Progenitor cell of endocrine pancreas (in vitro differentiated cells): ENCODE measurements around the gene RPL36A. TPM values are rescaled to one million over a fixed set of nuclear protein-coding genes. Genes with fewer than 3 reads are reported as not detected.

Experiments
- DNase-seq: peaks from one replicate; pipeline ENCODE4 v3.0.0; 2021; ENCODE audit warnings: low spot score; ENCODE audit not compliant: unreplicated experiment
- H3K27ac Mint-ChIP-seq: 2 replicates; pipeline ENCODE4 v1.8.0; 2021; ENCODE audit warnings: mild to moderate bottlenecking, moderate library complexity, mixed read lengths
- H3K27me3 Mint-ChIP-seq: 2 replicates; pipeline ENCODE4 v1.8.0; 2021; ENCODE audit warnings: mixed read lengths
- H3K36me3 Mint-ChIP-seq: 2 replicates; pipeline ENCODE4 v1.8.0; 2022; ENCODE audit warnings: mixed read lengths; ENCODE audit not compliant: insufficient read depth
- H3K4me1 Mint-ChIP-seq: 2 replicates; pipeline ENCODE4 v1.8.0; 2021; ENCODE audit warnings: low read depth, mixed read lengths
- H3K4me3 Mint-ChIP-seq: 2 replicates; pipeline ENCODE4 v1.8.0; 2021; ENCODE audit warnings: low read depth, mild to moderate bottlenecking, moderate library complexity, mixed read lengths
- H3K9me3 Mint-ChIP-seq: 2 replicates; pipeline ENCODE4 v1.8.0; 2021; ENCODE audit warnings: low read depth, mixed read lengths
- CTCF ChIP-seq: fragments of 200-600 bp; sonication (generic); IDR thresholded peaks from one replicate; pipeline ENCODE4 v1.5.0; 2021; ENCODE audit warnings: antibody characterized with exemption, mild to moderate bottlenecking; ENCODE audit not compliant: unreplicated experiment
- total RNA-seq: library from RNA; stranded (reverse); gene quantifications from 2 replicates; pipeline ENCODE4 v1.2.1, GENCODE V29; 2021

RPL36A gene
- total RNA-seq, 1 donor from 2014 or later, result 306 TPM

GRCh38 chrX:101391831-101392230 is 1.0 kb downstream of the RPL36A start:
- Mint-ChIP-seq H3K27me3 (no peaks in the 10 kb centered on the region), H3K4me1 (peaks cover 3% of the 10 kb centered on the region), H3K27ac (peak overlapping the region; percentile 99), H3K36me3 (peaks cover 9% of the 10 kb centered on the region), H3K4me3 (peak overlapping the region; percentile 96), H3K9me3 (peaks cover 3% of the 10 kb centered on the region)
- DNase-seq, result no peak
- no peak for TF ChIP-seq CTCF

GRCh38 chrX:101393530-101394305 is 2.9 kb downstream of the RPL36A start:
- H3K36me3 Mint-ChIP-seq, result peaks cover 9% of the 10 kb centered on the region
- H3K4me3 Mint-ChIP-seq, result no peak overlapping the region
- peaks cover 3% of the 10 kb centered on the region for H3K9me3 Mint-ChIP-seq
- DNase-seq, result no peak
- H3K27me3 Mint-ChIP-seq, result no peaks in the 10 kb centered on the region
- H3K27ac Mint-ChIP-seq, result peak overlapping the region; percentile 29
- no peak for TF ChIP-seq CTCF
- H3K4me1 Mint-ChIP-seq, result peaks cover 3% of the 10 kb centered on the region

- Mint-ChIP-seq H3K36me3 (peaks cover 10% of the 10 kb centered on the region), H3K4me3 (no peak overlapping the region), H3K4me1 (peaks cover 3% of the 10 kb centered on the region), H3K27ac (no peak overlapping the region), H3K9me3 (peaks cover 3% of the 10 kb centered on the region), H3K27me3 (no peaks in the 10 kb centered on the region)
- no peak for TF ChIP-seq CTCF
- no peak for DNase-seq
Measured at GRCh38 chrX:101394372-101394771, 3.6 kb downstream of the RPL36A start.

GRCh38 chrX:101395789-101396188 is 5.0 kb downstream of the RPL36A start:
- Mint-ChIP-seq H3K4me1 (peaks cover 3% of the 10 kb centered on the region), H3K36me3 (peaks cover 15% of the 10 kb centered on the region), H3K27me3 (no peaks in the 10 kb centered on the region), H3K27ac (no peak overlapping the region), H3K9me3 (peaks cover 4% of the 10 kb centered on the region), H3K4me3 (no peak overlapping the region)
- no peak for TF ChIP-seq CTCF
- DNase-seq, result no peak

GRCh38 chrX:101397779-101398178 is 7.0 kb downstream of the RPL36A start:
- H3K4me1 Mint-ChIP-seq, result no peaks in the 10 kb centered on the region
- H3K9me3 Mint-ChIP-seq, result peaks cover 8% of the 10 kb centered on the region
- TF ChIP-seq CTCF, result no peak
- no peak for DNase-seq
- H3K27ac Mint-ChIP-seq, result no peak overlapping the region
- no peaks in the 10 kb centered on the region for H3K27me3 Mint-ChIP-seq
- peaks cover 14% of the 10 kb centered on the region for H3K36me3 Mint-ChIP-seq
- no peak overlapping the region for H3K4me3 Mint-ChIP-seq
